COR-L47 (cell line): ENCODE data around the gene USP36.

Experiments
- DNase-seq: peaks from one replicate; lab custom pipeline; 2025; lab: John Stamatoyannopoulos, UW

USP36 gene

DNA sequence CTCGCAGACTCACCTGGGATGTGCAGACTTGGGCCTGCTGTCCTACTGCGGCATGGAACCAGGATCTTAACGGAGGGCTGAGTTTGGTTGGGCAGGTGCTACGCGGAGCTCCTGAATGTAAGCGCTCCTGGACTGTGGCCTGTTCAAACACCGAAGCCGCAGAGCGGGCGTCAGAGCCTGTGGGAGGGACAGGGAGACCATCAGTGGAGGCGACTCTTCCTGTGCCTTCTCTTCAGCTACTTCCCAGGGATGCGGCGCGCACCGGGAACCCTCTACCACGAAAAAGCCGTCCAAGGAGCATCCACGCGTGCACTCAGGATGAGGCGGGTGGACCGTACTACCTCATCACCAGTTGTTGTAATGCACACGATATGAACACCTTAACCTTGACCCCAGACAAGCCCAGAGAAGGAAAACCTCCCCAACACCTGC is 2.0 kb downstream of the USP36 start:
- peak; percentile 79 for DNase-seq

GRCh38 chr17:78836420-78837021 is 4.1 kb downstream of the USP36 start:
- DNase-seq = no peak

GRCh38 chr17:78834571-78834970 is 6.0 kb downstream of the USP36 start:
- DNase-seq = no peak

DNA sequence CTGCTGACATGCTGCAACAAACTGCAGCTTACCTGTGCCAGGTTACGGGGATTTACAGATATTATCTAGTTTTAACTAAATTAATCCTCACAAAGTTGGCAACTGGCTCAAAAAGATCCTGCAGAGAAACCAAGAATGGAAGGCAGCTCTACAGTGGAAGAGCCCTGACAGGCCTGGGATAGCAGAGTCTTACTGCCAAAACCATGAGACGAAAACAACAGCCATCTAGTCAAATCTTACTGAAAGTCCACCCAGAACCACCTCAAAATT is 8.1 kb downstream of the USP36 start:
- DNase-seq = no peak

- DNase-seq = peak; percentile 21
Observed at GRCh38 chr17:78831688-78832540, 8.7 kb downstream of the USP36 start.

DNA sequence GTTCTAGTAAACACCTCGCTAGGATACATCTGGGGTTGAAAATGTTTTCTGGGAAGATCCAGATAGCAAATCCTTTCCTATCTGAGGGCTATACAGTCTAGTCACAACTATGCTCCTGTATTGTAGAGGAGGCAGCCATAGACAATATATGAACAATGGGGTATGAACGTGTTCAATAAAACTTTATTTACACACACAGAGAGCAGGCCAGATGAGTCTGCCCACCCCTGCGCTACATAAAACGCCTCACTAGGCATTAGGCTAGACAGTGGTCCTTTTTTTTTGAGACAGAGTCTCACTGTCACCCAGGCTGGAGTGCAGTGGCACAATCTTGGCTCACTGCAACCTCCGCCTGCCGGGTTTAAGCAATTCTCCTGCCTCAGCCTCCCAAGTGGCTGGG is 11.1 kb downstream of the USP36 start:
- DNase-seq = no peak

DNA sequence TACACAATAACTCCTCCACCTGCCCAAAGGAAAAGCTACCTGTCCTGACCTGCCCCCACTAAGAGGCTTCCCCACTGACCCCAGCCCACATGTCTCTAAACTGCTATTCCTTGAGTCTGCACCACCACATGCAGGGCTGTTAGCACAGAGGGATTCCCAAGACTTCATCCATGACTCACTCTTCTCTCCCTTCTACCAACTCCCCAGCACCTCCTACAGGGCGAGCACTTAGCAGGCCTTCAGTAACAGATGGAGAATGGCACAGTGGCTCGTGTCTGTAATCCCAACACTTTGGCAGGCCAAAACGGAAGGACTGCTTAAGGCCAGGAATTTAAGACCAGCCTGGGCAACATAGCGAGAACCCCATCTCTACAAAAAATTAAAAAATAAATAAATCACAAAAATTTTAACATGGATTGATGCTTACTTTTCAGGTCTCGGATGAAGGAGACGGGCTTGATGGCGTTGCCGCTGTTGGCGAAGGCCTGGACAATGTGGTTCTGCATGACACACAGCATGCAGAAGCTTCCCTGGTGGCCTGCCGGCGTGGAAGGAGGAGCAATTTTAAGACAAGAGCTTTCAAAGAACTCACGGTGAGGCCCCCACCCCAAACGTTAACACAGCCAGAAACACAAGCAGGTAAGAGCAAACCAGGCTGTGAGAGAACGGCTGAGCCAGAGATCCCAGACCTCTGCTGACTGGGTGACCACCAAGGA is 12.0 kb downstream of the USP36 start:
- DNase-seq = no peak

DNA sequence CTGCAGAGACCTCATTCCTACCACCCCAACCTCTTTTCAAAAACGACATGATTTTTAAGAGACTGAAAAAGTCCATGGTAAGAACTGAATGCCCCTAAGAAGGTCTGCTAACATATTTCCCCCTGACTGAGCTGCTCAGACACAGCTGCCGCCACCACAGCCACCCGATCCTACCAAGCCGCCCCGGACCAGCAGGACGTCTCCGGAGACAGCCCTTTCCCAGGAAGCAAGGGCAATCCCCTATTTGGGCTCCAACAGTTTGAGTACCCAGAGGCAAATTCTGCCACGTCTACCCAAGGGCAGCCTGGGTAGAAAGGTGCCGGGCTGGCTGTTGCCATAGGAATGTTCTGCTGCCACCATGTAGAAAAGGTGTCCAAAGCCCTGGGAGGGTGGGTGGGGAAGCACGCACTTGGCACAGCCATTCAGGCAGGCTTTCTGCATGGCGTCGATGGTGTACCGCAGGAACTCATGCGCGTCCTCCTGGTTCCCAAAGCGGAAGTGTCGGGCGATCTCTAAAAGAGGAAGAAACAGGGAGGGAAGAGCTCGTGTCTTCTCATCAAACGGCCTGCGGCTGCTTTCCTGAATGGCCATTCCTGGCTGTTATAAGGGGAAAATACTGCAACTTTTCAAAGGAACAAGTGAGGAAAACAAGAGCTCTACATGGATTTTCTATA is 13.6 kb downstream of the USP36 start:
- DNase-seq = no peak

- no peak for DNase-seq
Observed at GRCh38 chr17:78826421-78826820, 14.2 kb downstream of the USP36 start.

DNA sequence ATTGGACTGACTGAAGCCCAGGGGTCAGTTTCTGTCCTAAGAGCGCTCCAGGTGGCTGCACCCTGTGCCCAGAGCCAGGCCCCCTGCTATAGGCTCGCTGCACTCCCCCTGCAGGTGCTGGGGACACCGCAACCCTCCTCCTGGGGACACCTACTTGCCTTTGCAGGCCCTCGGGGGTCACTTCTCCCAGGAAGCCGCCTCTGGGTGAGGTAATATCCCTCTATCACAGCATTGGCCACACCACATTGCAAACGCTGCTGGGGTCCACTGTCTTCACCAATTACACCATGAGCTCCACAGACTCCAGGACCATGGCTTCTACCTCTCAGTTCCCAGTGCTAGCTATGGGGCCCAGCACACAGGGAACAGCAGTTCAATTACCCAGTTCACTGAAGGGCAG is 14.9 kb downstream of the USP36 start:
- no peak for DNase-seq

DNA sequence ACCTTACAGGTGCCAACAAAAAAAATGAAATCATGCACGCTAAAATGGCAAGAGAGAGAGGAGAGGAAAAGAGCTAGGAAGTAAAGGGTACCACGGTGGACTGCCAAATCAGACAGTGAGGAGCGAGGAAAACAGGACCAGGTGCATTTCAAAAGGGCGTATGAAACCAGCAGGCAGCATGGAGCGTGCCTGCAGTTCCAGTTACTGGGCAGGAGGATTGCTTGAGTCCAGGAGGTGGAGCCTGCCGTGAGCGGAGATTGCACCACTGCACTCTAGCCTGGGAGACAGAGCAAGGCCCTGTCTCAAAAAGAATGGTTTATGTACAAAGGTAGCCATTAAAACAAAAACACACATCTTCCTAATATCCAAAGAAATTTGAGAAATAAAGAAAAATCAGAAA is 16.4 kb downstream of the USP36 start:
- DNase-seq = no peak

DNA sequence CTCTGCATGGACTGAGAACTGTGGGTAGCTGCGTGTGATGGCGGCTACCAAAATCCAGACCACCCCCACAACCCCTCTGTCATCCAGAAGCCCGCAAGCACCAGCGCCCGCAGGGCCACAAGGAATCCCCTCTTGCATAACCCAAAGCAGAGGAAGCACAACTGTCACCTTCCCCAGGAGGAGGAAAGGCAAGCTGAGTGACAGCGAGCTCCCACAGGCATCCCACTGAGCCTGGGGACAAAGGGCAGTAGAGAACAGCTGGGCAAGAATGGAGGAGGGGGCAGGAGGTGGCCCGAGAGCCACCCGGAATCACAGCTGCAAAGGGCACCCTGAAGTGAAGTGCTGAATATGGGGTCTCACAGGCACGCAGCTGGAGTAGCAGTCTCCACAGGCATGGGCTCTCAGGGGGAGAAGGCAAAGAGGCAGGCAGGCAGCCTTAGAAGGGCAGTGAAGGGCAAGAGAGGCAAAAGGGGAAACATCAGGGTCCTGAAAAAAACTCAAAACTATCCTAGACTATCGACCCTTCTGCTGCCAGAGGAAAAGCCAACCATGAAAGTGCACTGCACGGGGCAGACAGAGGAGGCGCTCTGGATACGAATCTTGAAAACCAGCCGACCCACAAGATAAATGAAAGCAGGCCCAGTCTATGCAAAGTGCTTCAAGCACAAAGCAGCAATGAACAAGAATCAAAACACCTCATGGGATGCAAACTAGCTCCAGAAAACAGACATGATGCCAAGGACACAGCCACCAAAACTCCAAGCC is 17.1 kb downstream of the USP36 start:
- no peak for DNase-seq

- DNase-seq = no peak
Observed at GRCh38 chr17:78822552-78822951, 18.1 kb downstream of the USP36 start.

GRCh38 chr17:78821961-78822360 is 18.7 kb downstream of the USP36 start:
- no peak for DNase-seq

DNA sequence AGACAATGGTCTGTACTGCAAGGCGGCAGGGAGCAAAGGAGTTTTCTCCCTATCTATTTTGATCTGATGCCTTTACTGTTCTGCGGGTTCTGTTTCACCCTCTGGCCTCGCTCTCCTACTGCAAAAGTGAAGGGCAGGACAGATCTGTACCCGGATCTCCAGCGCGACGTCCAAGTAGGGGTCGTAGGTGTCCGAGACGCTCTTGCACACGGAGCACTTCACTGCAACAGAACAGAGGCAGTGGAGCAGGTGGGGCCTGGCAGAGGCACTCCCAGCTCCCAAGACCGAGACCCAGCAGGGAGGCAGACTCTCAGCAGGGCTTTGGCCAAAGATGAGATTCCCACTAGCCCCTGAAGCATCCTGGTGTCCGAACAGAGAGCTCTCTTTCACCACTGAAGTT is 19.8 kb downstream of the USP36 start:
- DNase-seq = no peak

- no peak for DNase-seq
Observed at GRCh38 chr17:78819806-78820792, 20.5 kb downstream of the USP36 start.

DNA sequence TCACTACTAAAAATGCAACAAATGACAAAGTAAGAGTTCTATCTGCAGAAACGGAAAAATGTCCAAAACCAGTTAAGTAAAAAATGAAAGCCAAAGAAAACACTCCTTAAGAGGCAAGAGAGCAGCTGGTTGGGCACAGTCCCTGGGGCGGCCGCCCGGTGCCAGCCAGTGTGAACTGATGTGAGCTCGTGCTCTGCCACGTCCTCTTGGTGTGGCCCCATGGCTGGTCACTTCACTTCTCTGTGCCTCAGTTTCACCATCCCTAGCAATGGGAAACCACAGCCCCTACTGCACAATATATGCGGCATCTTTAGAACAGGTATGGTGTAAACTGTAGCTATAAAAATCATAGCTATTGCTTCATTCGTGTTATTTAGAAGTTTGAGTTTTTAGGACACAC is 21.2 kb downstream of the USP36 start:
- DNase-seq = no peak

- DNase-seq = no peak
Observed at GRCh38 chr17:78818932-78819331, 21.7 kb downstream of the USP36 start.

GRCh38 chr17:78818152-78818846 is 22.3 kb downstream of the USP36 start:
- DNase-seq = no peak

DNA sequence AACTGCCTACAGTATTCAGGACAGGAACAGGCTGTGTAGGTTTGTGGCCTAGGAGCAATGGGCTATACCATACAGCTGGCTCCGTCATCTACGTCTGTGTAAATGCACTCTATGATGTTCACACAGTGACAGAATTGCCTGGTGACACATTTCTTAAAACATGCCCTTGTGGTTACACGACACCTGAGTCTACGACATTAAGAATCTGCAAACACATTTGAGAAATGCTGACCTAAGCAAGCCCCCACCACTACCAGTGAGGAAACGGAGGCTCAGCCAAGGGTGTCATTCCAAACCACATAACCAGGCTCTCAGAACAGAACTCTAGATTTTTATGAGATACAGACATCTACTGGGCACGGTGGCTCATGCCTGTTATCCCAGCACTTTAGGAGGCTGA is 23.5 kb downstream of the USP36 start:
- no peak for DNase-seq
